Measurements from ENCODE around the gene PTPRK.

DNA sequence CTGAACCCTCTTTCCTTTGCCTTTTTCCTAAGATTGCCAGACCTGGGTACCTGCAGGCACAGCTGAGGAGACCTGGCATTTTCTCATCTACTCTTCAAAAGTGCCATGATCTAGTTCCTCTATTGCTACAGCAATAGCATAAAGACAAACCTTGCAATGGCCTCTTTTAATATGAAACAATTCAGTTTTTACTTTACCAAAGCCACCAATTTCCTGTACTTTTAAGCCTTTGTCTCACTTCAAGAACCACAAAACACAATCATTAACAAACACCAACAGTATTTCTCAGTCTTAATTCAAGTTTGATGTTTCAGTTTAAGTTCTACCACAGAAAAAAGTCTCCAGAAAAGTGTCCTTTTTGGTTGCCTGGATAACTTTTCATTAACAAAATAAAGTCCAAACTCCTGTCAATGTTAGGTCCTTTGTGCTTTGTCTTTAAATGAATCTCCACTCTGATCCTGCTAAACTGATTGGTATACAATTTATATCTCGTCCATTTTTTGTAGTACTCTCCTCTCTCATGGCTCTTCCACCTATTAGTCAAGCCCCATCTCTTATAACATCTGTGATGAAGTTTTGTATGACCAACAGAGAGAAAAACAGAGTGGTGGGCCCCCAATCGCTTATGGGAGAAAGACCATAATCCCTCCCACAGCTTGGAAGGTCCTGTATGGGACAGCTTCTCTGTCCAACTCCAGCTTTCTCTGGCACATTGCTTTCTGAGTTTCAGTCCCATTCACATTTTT, 569.1 kb downstream of the PTPRK start:
- no peak for TF ChIP-seq EZH2 (IDR thresholded peaks at IDR 0.05; ENCODE audit: borderline replicate concordance, insufficient read depth, low read depth, low read length, poor library complexity, severe bottlenecking)
- TF ChIP-seq, protein P1, sequence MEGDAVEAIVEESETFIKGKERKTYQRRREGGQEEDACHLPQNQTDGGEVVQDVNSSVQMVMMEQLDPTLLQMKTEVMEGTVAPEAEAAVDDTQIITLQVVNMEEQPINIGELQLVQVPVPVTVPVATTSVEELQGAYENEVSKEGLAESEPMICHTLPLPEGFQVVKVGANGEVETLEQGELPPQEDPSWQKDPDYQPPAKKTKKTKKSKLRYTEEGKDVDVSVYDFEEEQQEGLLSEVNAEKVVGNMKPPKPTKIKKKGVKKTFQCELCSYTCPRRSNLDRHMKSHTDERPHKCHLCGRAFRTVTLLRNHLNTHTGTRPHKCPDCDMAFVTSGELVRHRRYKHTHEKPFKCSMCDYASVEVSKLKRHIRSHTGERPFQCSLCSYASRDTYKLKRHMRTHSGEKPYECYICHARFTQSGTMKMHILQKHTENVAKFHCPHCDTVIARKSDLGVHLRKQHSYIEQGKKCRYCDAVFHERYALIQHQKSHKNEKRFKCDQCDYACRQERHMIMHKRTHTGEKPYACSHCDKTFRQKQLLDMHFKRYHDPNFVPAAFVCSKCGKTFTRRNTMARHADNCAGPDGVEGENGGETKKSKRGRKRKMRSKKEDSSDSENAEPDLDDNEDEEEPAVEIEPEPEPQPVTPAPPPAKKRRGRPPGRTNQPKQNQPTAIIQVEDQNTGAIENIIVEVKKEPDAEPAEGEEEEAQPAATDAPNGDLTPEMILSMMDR (IDR thresholded peaks at IDR 0.05) = no peak
